K562 (cell line): Measurements from ENCODE around the gene HPX. TPM values are rescaled to one million over a fixed set of nuclear protein-coding genes. Genes with fewer than 3 reads are reported as not detected.
A peak's percentile ranks its signal among the peaks of the same experiment; 100 is the strongest.

ENCODE experiments used
- ARID2 ChIP-seq: fragments of 450-650 bp; IDR thresholded peaks from 2 replicates; pipeline ENCODE4 v1.6.1; 2017; ENCODE audit warnings: antibody characterized with exemption, mild to moderate bottlenecking
- ARID3A ChIP-seq: IDR thresholded peaks from 2 replicates; pipeline ENCODE4 v1.6.1; 2012; ENCODE audit warnings: low read depth, low read length, improper control_type of control experiment, borderline replicate concordance
- CEBPB ChIP-seq: fragments of 450-650 bp; IDR thresholded peaks from 2 replicates; pipeline ENCODE4 v1.6.1; 2016; ENCODE audit warnings: missing genetic modification characterization, missing compliant biosample characterization
- CHD2 ChIP-seq: IDR thresholded peaks from 2 replicates; pipeline ENCODE4 v1.6.1; 2011; ENCODE audit warnings: low read depth, low read length
- GABPB2 ChIP-seq: fragments of 250-450 bp; sonication (Bioruptor Pico); conservative IDR thresholded peaks from 2 replicates; pipeline ENCODE4 v1.5.1; 2021; ENCODE audit warnings: mild to moderate bottlenecking
- GATAD2B ChIP-seq: fragments of 450-650 bp; IDR thresholded peaks from 2 replicates; pipeline ENCODE4 v1.6.1; 2017; ENCODE audit warnings: mild to moderate bottlenecking, borderline replicate concordance
- HBP1 ChIP-seq: fragments of 450-650 bp; formaldehyde crosslinking; IDR thresholded peaks from 2 replicates; pipeline ENCODE4 v1.4.0; 2022; ENCODE audit warnings: missing genetic modification characterization
- HNRNPH1 ChIP-seq: fragments of 200-400 bp; formaldehyde crosslinking; optimal IDR thresholded peaks from 2 replicates; pipeline ENCODE3; 2017; ENCODE audit warnings: low read depth, mild to moderate bottlenecking, low read length, moderate library complexity
- HSF4 ChIP-seq: fragments of 250-450 bp; sonication (Bioruptor Pico); IDR thresholded peaks from 2 replicates; pipeline ENCODE4 v2.1.2; 2022; ENCODE audit warnings: mild to moderate bottlenecking, moderate library complexity, borderline replicate concordance
- ILF3 ChIP-seq: fragments of 450-650 bp; IDR thresholded peaks from 2 replicates; pipeline ENCODE4 v1.6.1; 2018; ENCODE audit warnings: antibody characterized with exemption, mild to moderate bottlenecking, moderate library complexity, borderline replicate concordance
- MYBL2 ChIP-seq, 2 experiments: fragments of 450-650 bp in 1 of 2; sonication (generic) in 1 of 2; formaldehyde crosslinking in 1 of 2; IDR thresholded peaks; 2 replicates each; pipeline versions ENCODE4 v1.6.1 to v1.8.1; 2017 to 2022; ENCODE audit warnings: borderline replicate concordance in 1 of 2, inconsistent platforms in 1 of 2, low read depth in 1 of 2, mild to moderate bottlenecking in 1 of 2, missing genetic modification reagents in 1 of 2, moderate library complexity in 1 of 2
- POLR2B ChIP-seq: fragments of 450-650 bp; IDR thresholded peaks from 2 replicates; pipeline ENCODE4 v1.6.1; 2018; ENCODE audit warnings: low read depth; ENCODE audit not compliant: partially characterized antibody
- PRDM10 ChIP-seq: fragments of 450-650 bp; IDR thresholded peaks from 2 replicates; pipeline ENCODE4 v1.6.1; 2018; ENCODE audit not compliant: partially characterized antibody
- SIRT6 ChIP-seq: IDR thresholded peaks from one replicate; pipeline ENCODE4 v1.6.1; 2012; ENCODE audit warnings: low read depth, mild to moderate bottlenecking, control low read depth, inconsistent platforms, low read length, moderate library complexity
- STAT5A ChIP-seq: IDR thresholded peaks from 2 replicates; pipeline ENCODE4 v1.6.1; 2012; ENCODE audit warnings: low read length, inconsistent platforms, borderline replicate concordance
- U2AF1 ChIP-seq: fragments of 200-400 bp; formaldehyde crosslinking; optimal IDR thresholded peaks from 2 replicates; pipeline ENCODE3; 2017; ENCODE audit warnings: mild to moderate bottlenecking, low read depth, low read length, moderate library complexity
- ZNF57 ChIP-seq: fragments of 450-650 bp; formaldehyde crosslinking; IDR thresholded peaks from 2 replicates; pipeline ENCODE4 v1.4.0; 2020; ENCODE audit warnings: mild to moderate bottlenecking, moderate library complexity
- polyA plus RNA-seq, 8 experiments: library from polyadenylated mRNA; depleted of rRNA in 4 of 8; stranded (reverse) in 5 of 8; unstranded in 3 of 8; fragments of >200 nt; fragmentation: Nextera tagmentation in 2 of 8; fragmentation: Illumina TruSeq in 1 of 8; extraction: Ambion mirVana in 2 of 8; extraction: Trizol in 1 of 8; gene quantifications; 2 replicates each; pipeline versions ENCODE4 v1.2.1 to v1.2.3, GENCODE V29; 2011 to 2014; ENCODE audit warnings: inconsistent platforms in 1 of 8, missing spikeins in 1 of 8
- total RNA-seq, 7 experiments: library from RNA; depleted of rRNA in 6 of 7; stranded (reverse); fragments of >200 nt in 6 of 7; fragmentation: Illumina TruSeq in 2 of 7; extraction: Trizol in 2 of 7; gene quantifications; 2 replicates each; pipeline versions ENCODE4 v1.2.1 to v1.2.3, GENCODE V29; 2011 to 2021; ENCODE audit warnings: low replicate concordance in 1 of 7

Gene HPX
- total and polyA plus RNA-seq, 9 of the 15 experiments (the other 6 are each of a cell fraction or from before 2014, with no cell fraction given) = 0.12 to 1.2 (median 0.49) TPM; not detected in 1

GRCh38 chr11:6473451-6474412, 32.9 kb upstream of the HPX start, which contains the start of gene TRIM3 (continued):
- TF ChIP-seq PRDM10 (no peak), ILF3 (no peak), GABPB2 (CRISPR knock-in tag) (no peak), CHD2 (no peak), SIRT6 (peak; percentile 61), CEBPB (tag) (no peak), ARID2 (no peak), HNRNPH1 (no peak), ZNF57 (no peak), HSF4 (CRISPR knock-in tag) (no peak), HBP1 (CRISPR knock-in tag) (no peak), GATAD2B (peak; percentile 53; the same call in 1 of the 2 replicates), ARID3A (no peak), POLR2B (peak; percentile 41), MYBL2 (IDR thresholded peaks at IDR 0.05; ENCODE audit: low read depth) (no peak), MYBL2 (CRISPR knock-in tag; IDR thresholded peaks at IDR 0.05; ENCODE audit: borderline replicate concordance) (no peak), STAT5A (no peak), U2AF1 (no peak)
